Measurements from ENCODE around the gene GIT2.

GRCh38 chr12:109921982-109922381 lies 74.2 kb downstream of the GIT2 start:
- TF ChIP-seq CTCF (IDR thresholded peaks at IDR 0.05) (no peak), POLR2A (IDR thresholded peaks at IDR 0.05) (no peak)

Measured in esophagus squamous epithelium (tissue), 4 donors.